ENCODE measurements around the gene MED29.
A peak's percentile ranks its signal among the peaks of the same experiment; 100 is the strongest.
"Not testable (repeated sequence)": the region's sequence is repeated elsewhere in the genome, so short reads cannot be mapped to it uniquely, and the experiment has no call there.

Gene MED29

DNA sequence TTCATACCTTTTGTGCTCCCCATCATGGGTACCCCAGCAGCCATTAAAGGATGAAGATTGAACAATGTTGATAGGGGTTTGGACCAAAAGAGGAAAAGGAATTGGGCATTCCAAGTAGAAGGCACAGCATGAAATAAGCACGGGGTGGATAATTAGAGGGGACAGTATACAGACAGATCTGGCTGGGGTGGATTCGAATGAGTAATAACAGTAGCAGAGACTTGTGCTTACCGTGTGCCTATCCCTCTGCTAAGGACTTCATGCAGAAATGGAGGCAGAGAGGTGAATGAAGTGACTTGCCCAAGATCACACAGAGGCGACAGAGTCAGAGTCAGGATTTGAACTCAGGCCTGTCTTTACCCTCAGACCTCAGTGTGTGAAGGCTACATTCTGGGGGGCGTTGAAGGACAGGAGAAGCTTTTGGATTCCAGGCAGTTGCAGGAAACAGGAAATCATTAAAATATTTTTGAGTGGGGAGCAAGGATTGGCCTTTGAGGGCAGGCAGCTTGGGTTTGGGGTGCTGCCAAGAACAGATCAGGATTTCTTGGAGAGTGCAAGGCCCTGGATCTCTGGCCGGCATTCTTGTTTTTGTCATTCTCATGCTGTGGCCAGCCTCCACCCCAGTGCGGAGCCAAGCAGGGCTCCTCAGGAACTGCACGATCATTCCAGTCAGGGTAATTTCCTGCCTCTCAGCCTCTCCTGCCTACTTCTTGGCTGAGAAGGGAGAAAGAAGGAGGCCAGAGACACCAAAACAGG, 19.0 kb upstream of the MED29 start:
- DNase-seq (ENCODE audit: low read depth): no peak

DNA sequence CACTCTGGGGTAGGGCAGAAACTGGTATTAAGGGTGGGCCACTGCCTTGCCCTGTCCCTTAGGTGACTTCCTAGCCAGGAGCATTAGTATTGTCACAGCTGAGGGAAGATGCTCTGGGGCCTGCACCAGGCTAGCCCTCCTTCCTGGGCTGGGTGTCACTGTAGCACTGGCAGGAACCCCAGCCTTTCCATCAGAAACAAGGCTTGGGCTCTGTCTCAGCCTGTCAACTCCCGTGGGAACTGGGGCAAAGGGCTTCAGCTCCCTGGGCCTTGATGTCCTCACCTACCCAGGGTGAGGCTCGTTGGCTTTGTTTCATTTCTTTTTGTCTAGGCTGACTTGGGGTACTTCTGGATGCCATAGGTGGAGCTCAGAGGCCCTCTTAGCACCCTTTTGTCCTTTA, 18.2 kb upstream of the MED29 start:
- no peak for DNase-seq (ENCODE audit: low read depth)

DNA sequence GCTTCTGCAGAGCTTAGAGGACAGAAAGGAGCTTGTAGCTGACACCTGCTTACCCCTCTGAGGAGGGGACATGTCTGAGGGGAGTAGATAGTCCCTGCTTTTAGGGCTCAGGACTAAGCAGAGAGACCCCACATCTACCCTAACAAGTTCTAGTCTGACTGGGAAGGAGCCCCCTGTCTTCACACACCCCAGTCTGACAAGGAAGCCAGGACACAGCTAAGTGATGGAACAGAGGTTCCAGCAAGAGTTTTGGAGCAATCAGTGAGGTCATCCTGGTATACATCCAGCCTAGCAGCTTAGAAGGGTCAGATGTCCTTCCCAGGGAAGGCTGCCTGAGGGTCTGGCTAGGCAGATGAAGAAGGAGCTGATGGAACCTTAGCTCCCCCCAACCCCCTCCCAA, 15.2 kb upstream of the MED29 start:
- no peak for DNase-seq (ENCODE audit: low read depth)

DNA sequence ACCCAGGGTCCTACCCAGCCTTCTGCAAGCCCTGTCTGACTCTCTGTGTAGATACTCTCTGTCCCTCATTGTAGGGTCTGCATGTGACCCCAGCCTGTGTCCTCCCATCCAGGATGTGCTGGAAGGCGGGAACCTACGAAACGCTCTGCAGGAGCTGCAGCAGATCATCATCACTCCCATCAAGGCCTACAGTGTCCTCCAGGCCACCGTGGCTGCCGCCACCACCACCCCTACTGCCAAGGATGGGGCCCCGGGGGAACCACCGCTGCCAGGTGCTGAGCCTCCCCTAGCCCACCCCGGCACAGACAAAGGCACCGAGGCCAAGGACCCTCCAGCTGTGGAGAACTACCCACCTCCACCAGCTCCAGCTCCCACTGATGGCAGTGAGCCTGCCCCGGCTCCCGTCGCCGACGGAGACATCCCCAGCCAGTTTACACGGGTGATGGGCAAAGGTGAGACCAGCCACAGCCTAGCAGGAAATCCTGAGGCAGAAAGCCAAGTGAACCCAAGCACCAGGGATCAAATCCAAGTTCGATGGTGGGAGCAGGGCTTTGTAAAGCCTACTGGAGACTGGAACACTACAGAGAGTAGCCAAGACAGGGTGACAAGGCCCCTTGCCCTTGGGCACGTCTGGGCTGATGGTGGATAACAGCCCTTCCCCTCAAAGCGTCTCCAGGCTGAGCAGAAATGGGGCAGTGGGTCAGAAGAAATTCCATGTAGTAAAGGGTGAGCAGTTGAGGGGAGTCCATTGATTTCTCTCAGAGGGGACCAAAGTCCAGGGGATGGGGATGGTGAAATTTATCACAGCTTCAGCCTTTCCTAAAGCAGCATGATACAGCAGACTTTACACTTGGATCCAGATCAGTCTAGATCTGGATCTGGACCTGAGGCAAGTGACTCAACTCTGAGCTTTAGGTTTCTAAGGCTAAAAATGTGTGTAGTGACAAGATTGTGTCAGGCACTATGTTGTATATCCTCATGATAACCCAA, 13.5 kb upstream of the MED29 start:
- DNase-seq (ENCODE audit: low read depth): no peak

DNA sequence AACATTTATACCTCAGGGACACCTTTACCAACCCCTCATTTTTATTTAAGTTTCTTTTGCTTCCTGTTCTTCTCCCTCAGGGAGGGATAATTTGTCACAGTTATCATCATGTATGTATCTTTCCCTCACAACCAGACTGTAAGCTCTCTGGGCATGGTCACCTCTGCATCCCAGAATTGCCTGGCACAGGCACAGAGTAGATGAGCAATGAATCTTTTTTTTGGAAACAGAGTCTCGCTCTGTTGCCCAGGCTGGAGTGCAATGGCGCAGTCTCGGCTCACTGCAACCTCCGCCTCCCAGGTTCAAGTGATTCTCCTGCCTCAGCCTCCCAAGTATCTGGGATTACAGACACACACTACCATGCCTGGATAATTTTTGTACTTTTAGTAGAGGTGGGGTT, 11.8 kb upstream of the MED29 start:
- DNase-seq (ENCODE audit: low read depth): not testable (repeated sequence)

DNA sequence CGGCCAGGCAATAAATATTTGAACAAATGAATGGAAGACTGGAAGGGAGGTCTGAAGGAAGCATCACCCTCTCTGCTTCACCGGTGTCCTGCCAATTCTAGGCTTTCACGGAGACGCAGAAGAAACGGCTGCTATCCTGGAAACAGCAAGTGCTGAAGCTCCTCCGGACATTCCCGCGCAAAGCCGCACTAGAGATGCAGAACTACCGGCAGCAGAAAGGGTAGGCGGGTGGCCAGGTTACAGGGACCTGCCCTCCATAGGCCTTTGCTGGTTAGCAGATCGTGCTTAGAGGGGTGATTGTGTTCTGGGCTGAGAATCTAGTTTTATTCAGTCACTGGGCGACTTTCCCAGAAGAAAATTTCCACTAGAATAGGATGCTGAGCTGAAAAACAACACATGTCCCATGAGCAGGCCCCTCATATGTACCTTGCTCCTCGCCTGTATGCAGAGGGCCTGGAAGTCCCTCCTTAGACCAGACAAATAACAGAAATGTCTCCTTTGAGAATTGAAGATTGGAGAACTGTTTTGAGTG, 11.2 kb upstream of the MED29 start:
- DNase-seq (ENCODE audit: low read depth): no peak

DNA sequence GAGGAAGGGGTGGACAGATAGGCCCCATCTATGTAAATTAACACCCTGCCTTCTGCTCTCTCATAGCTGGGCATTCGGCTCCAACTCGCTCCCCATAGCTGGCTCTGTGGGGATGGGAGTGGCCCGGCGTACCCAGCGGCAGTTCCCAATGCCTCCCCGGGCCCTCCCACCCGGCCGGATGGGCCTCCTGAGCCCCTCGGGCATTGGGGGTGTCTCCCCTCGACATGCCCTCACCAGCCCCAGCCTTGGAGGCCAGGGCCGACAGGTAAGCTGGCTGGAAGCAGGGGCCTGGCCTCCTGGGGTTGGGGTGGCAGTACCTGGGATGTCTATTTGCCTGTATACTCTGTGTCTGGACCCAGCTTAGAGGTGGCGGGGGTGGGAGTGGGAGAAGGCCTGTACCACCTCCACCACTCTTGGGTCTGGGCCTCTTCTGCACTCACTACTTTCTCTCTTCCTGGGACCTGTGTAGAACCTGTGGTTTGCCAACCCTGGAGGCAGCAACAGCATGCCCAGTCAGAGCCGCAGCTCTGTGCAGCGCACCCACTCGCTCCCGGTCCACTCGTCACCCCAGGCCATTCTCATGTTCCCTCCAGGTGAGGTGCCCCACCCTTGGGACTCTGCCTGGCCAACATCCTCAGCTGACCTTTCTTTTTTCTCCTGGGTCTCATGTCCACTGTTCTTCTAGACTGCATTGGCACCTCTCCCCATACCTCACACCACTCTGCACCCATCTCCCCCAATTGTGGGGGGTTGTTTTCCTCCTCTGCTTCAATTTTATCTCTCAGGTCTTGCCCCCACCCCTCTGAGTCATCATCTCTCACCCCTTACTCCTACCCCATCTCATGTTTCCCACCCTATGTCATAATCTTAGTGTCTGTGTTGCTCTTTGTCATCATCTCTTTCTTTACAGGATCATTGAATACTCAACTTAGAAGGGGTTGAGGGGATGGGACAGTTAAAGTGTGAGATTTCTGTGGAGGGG, 10.4 kb upstream of the MED29 start:
- no peak for DNase-seq (ENCODE audit: low read depth)

DNA sequence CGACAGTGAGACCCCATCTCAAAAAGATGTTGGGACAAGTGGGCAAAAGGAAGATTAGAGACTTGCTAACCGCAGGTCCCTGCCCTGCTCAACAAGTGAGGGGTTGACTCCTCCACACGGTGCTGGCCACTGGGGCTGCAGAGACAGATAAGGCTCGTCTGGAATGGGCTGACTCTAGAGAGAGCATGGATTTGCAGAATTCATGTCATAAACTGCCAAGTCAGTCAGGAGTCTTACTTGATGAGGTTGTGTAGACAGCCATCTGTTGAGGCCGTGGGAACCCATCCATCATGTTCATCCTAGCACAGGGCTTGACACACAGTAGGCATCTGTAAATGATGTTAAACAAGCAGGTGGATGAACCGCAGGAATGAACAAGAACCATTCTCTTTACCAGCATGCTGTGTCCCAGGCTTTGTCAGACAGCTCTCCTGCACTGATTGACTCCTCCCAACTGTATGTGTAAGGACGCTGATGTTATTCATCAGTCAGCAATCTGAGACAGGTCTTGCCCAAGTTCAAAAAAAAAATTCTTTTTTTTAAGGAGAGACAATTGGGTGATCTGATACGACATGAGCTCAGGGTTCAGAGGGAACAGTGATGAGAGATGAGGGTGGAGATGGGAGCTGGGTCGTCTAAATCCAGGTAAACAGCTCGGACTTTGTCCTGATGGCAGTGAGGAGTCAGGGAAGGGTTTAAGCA, 9.1 kb upstream of the MED29 start:
- DNase-seq (ENCODE audit: low read depth): no peak

DNA sequence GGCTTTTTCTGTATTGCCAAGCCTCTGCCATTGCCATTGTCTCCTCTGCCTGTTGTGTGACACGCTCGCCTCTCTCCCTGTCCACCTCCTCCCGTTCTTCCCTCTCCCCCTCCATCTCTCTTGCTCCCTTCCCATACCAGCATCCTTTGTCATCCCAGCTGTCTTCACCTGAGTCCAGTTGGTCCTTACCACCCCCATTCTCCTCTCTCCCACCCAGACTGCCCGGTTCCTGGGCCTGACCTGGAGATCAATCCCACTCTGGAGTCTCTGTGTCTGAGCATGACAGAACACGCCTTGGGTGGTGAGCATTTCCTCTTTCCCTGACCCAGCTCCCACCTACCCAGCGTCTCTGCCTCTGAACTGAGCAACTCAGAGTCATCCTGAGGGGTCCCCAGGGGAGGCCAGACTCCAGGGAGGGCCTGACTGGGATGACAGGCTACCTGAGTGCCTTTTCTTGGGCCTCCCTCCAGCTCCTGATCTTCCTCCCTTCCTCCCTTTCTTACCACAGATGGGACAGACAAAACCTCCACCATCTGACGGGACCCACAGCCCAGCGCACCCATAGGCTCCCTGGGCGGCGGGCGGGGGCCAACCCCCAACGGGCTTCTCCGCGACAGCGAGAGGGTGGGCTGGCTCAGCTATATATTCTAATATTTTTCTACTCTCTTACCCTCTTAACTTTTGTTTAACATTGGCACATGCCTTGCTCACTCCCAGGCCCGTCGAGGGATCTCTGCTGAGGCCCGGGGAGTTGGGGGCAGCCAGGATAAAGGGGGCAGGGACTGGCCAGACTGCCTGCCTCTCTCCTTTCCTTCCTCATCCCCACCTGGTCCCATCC, 8.0 kb upstream of the MED29 start:
- DNase-seq (ENCODE audit: low read depth): no peak

DNA sequence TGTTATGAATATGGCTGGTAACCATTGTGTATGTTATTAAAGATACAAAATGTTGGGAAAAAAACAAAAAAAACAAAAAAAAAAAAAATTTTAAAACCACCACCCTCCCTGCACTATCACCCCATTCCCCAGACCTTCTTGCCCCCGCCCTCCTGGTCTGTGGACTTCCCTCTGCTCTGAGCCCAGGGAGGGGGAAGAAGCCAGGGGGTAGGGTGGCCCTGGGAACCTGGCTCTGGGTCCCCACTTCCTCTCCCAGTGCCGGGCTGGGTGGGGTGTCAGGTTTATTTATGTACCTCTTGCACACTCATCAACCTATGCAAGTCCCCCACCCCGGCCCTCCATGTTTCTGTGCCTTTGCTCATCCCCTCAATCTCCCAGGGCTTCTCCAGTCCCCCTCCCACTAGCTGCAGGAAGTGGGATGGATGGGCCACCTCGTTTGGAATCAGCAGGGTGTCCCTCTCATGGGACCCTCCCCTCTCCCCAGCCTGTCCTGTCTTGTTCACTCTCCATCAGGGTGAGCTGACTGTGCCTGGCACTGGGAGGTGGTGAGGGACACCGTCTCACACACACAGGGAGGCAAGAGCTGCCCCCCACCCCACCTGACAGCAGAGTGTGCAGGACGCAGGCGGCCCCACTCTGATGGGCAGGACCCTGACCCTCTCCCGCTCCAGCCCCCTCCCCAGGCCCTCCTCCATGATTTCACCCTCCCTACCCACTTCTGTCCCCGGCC, 6.2 kb upstream of the MED29 start:
- no peak for DNase-seq (ENCODE audit: low read depth)

DNA sequence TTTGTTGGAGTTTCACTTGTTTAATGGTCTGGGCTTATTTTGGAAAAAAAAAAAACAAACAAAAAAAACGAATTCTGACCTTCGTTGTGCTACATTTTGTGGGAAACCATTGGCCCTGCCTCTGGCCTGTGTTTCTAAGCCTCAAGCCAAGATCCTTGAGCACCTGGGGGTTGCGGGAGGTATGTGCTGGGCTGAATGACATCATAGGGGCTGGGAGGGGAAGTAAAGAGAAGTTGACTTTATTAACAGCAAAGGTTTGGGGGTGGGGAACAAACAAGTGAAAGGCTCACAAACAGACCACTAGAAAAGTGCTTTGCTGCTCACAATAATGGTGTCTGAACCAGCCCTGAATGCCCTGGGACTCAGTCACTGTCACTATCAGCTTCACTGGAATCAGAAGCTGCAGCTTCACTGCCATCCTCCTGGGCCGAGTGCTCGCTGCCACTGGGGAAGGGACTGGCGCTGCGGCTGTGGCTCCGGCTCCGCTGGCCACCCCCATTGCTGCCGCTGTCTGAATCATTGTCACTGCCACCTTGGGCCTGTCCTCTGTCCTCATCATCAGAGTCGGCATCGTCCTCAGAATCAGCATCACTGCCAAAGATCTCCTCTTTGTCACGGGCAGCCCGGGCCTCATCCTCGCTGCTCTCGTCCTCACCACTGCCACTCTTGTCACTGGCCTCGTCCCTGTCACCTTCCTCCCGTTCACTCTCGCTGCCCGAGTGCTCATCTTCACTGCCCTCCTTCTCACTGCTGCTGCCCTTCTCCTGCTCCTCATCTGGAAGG, 5.4 kb upstream of the MED29 start:
- DNase-seq (ENCODE audit: low read depth): no peak

DNA sequence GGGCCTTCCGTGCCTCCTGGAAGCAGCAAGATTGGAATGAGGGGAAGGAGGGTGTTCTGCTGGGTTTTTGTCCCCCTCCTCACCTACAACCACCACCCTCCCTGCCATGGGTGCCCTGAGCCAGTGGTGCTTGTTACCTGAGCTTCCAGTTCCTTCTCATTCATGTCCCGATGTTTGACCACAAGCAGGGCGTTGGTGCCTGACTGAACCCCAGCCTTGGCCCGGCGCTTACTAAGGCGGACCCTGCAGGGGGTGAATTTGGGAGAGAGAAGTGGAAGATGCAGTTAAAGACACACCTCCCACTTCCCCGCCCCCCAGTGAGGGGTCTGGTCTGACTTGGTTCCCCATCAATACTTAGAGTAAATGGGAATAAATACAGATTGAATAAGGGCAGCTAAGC, 4.6 kb upstream of the MED29 start:
- DNase-seq (ENCODE audit: low read depth): no peak

DNA sequence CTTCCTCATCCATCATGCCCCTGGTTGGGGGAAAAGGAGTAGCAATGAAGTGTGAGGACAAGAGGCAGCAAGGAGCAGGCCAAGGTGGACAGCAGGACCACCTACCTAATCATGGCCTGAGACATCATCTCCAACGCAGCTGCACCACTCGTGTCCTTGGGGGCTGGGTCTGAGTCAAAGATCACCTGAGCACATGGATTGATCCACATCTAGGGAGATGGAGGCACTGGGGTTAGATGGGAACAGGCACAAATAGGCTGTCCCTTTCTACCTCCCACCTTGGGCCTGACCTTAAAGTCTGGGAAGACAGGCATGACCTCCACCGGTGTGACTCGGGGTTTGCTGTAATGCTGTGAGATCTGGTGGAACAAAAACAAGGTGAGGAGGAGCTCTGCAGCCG, 2.5 kb upstream of the MED29 start:
- no peak for DNase-seq (ENCODE audit: low read depth)

DNA sequence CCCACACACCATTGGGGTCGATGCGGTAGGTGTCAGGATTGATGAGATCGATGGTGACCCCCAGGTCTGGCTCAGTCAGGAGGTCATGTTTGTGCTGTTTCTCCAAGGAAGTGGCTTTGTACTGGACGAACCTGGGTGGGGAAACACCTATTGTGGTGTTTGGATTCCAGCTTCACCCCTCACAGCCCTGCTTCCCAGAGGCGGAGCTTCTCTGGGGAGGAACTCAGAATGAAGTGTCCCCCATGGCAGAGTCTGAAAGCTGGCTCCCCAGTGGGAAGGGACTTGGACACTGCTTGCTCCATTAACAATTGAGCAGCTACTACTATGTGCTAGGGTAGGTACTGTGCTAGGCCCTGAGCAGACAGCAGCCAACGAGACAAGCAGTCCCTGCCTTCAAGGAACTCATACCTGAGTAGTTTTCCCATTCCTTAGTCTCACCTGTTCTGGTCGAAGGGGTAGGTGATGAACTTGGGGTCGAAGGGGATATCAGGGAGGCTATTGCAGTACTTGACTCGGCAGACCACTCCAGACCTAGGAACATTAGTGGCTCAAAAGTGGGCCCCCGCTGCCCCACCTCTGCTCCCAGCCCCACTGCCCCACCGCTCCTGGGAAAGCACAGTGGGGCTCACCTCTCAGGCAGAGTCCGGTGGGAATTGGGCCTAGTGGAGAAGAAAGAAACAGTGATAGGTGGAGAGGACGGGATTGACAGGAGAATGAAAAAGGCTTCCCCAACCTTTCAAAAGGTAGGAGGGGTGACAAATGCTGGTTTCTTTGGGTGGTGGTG, 1.4 kb upstream of the MED29 start:
- no peak for DNase-seq (ENCODE audit: low read depth)

DNA sequence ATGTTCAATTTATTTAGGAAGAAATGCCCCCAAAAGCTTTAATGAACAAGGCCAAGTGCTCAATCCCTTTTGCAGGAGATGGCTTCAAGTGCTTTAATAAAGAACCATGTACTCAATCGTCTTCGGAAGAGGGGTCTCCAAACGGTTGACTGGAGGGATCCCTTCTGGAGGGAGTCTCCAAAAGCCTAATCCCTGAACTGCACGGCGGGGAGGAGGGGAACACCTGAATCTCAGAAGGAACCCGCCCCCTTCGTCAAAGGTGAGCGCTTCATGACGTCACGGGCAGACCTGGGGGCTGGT, 777 bp upstream of the MED29 start:
- no peak for DNase-seq (ENCODE audit: low read depth)

DNA sequence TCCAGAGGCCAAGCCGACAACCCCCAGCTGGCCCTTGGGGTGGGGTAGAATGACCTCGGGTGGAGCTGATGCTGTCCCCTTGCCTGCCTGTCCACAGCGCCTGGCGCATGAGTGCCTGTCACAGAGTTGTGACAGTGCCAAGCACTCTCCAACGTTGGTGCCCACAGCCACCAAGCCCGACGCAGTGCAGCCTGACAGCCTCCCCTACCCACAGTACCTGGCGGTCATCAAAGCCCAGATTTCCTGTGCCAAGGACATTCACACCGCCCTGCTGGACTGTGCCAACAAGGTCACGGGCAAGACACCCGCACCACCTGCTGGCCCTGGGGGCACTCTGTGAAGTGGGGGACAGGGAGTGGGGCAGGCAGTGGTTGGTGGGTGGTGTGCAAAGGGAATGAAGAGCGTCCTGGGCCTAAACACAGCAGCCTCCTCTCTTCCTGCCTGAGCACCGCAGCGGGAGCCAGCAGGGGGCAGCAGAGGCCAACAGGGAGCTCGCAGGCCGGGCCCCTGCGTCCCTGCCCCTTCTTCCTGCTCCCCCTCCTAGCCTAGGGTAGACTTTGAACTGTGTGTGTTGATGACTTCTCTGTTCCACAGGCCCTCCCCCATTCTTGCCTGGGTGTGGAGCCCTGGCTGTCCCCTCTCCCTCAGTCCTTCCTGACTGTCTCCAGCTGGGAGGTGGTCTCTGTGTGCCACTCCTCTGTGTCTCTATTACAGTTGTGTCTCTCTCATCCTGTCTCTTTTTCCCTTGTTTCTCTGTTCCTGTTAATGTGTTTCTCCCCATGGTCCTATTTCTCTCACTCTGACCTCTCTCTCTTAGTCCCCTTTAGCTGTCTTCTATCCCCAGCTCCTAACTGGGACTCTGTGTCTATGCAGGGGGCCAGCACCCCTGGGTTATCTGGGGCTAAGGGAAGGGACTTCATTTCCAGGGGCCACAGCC, 6.5 kb downstream of the MED29 start:
- DNase-seq (ENCODE audit: low read depth): peak; percentile 95

DNA sequence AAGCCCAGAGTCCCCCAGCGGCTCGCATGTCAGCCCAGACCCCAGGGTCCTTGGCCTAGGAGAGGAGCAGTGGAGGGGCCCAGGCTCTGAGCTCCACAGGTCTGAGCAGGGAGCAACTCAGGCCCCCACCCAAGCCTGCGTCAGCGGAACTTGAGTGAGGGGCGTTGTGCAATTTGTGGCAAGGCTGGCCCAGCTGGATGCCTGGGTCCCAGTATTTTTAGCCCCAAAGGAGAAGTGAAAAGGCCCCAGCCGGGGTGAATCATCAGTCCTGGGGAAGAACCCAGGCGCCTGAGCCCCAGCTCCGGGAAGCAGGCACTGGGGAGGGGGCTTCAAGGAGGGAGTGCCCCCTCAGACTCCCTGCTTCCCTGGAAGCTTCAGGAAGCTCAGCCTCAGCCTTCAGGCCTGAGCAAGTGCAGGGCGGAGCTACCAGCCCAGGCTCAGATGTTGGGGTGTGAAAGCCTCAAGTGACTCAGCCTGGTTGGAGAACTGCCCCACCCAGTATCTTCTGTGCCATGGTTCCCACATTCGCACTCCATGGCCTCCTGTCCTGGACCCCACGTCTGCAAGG, 7.2 kb downstream of the MED29 start:
- DNase-seq (ENCODE audit: low read depth): no peak
